Psoas muscle (tissue), 8 donors: Measurements from ENCODE around the gene GAS5. TPM values are rescaled to one million over a fixed set of nuclear protein-coding genes. Genes with fewer than 3 reads are reported as not detected.

Experiments
- ATAC-seq, 4 donors: fragments of 200-7000 bp; cut with Tn5 transposase; one replicate each; pipeline ENCODE4 v1.9.1; 2020; ENCODE audit warnings: moderate library complexity in 3 of 4, mild to moderate bottlenecking in 2 of 4
- DNase-seq, 2 donors: peaks; one replicate each; pipeline ENCODE4 v3.0.0-alpha.2; 2020
- H3K27ac ChIP-seq: fragments of 200-600 bp; one replicate; pipeline ENCODE4 v1.8.0; 2022
- H3K27me3 ChIP-seq, 3 donors: fragments of 200-600 bp in 1 of 3; one replicate each; pipeline versions ENCODE4 v1.6.1 to v1.8.0; 2013 to 2022; ENCODE audit warnings: low read length in 2 of 3, mild to moderate bottlenecking in 2 of 3, moderate library complexity in 1 of 3; ENCODE audit not compliant: insufficient read depth in 3 of 3
- H3K36me3 ChIP-seq, 2 donors: fragments of 200-600 bp in 1 of 2; one replicate each; pipeline versions ENCODE4 v1.6.1 to v1.8.0; 2013 to 2022; ENCODE audit warnings: low read depth in 1 of 2, mild to moderate bottlenecking in 1 of 2, moderate library complexity in 1 of 2; ENCODE audit not compliant: insufficient read depth in 1 of 2
- H3K4me1 ChIP-seq: fragments of 200-600 bp; one replicate; pipeline ENCODE4 v1.8.0; 2022
- H3K4me3 ChIP-seq: fragments of 200-600 bp; one replicate; pipeline ENCODE4 v1.8.0; 2022; ENCODE audit warnings: mild to moderate bottlenecking
- H3K9me3 ChIP-seq: fragments of 200-600 bp; one replicate; pipeline ENCODE4 v1.8.0; 2022
- CTCF ChIP-seq: fragments of 200-600 bp; IDR thresholded peaks from one replicate; pipeline ENCODE4 v1.8.0; 2022; ENCODE audit warnings: antibody characterized with exemption
- WGBS, 3 donors: extraction: QIAGEN DNeasy Blood & Tissue Kit; methylation state at CpG; one replicate each; pipeline versions ENCODE4 v1.1.6 to v1.1.7; 2013; 5-methylcytosine and 5-hydroxymethylcytosine counted together
- intact Hi-C, 2 donors: fragments of 100-400 bp; cut with DNase I; formaldehyde crosslinking; loops; one replicate each; pipeline versions ENCODE4 v1.11.0 to v1.14.2; 2022
- polyA plus RNA-seq, 3 donors: library from polyadenylated mRNA; stranded (reverse); fragments of 200-250 nt; gene quantifications; one replicate each; pipeline ENCODE4 v1.2.3, GENCODE V29; 2013
- total RNA-seq, 4 donors: library from RNA; stranded (reverse); fragmentation: NEBNext Ultra II Directional in 2 of 4; extraction: Animal tissue kit (Norgen Biotek cat#: 25700) in 2 of 4; gene quantifications; one replicate each; pipeline versions ENCODE4 v1.2.1 to v1.2.4, GENCODE V29; 2021 to 2023
- donor health status: healthy with polysubstance abuse.
- donor health status: DM: no; HTN: no; CAD: no; lungs with moderate emphysema.
- donor health status: Bipolar disorder and iron deficiency.
- donor health status: healthy.
- donor health status: DM: yes; HTN: yes; CAD: no.
- donor health status: DM: no; HTN: no; CAD: no.
- donor health status: DM: no; HTN: no; CAD: no.
- donor health status: DM: yes; HTN: yes; CAD: no.

Gene GAS5
- total and polyA plus RNA-seq, 7 donors, result 70.0 to 222 (median 118) TPM

GRCh38 chr1:173869021-173869359 lies 1.2 kb upstream of the GAS5 start:
- 6 to 11% (median 7%) methylated on average over 5 of the region's 5 CpGs for WGBS, 3 donors
- Histone ChIP-seq H3K27me3 (no peaks in the 10 kb centered on the region), H3K9me3 (no peaks in the 10 kb centered on the region), H3K27ac (peak overlapping the region; percentile 96), H3K4me1 (peaks cover 30% of the 10 kb centered on the region), H3K36me3 (peaks cover 3 to 66% of the 10 kb centered on the region in 2 donors), H3K4me3 (peak overlapping the region; percentile 87)
- TF ChIP-seq CTCF, result no peak
- no peak for DNase-seq
- no peak for ATAC-seq
- intact Hi-C loops, result loop anchor here in 1 of 2 donors (5.0 kb wide), 1 partner anchor 47 kb away; the partner anchor contains the start of genes CENPL and DARS2

GRCh38 chr1:173868266-173869020 lies 654 bp upstream of the GAS5 start, which contains the start of gene ZBTB37:
Gene ZBTB37, plus strand, starts transcription at chr1:173868380. Its CDS starts 1,846 bp downstream, at chr1:173870226.
- no peak for TF ChIP-seq CTCF
- Histone ChIP-seq H3K4me1 (peaks cover 30% of the 10 kb centered on the region), H3K9me3 (no peaks in the 10 kb centered on the region), H3K27ac (peak within 1 kb of the TSS; percentile 96), H3K4me3 (peak within 1 kb of the TSS; percentile 87), H3K36me3 (peaks cover 3 to 66% of the 10 kb centered on the region in 2 donors), H3K27me3 (no peaks in the 10 kb centered on the region)
- DNase-seq (peak; percentile 86 to 91), ATAC-seq (peak; percentile 74 to 76 (median 75))
- intact Hi-C loops, result loop anchor here in 1 of 2 donors (5.0 kb wide), 1 partner anchor 46 kb away; the partner anchor contains the start of genes CENPL and DARS2
- 0 to 1% (median 0%) methylated on average over 43 to 53 of the region's 53 CpGs for WGBS, 3 donors

- Histone ChIP-seq H3K27ac (peak overlapping the region; percentile 96), H3K9me3 (no peaks in the 10 kb centered on the region), H3K27me3 (no peaks in the 10 kb centered on the region), H3K36me3 (peaks cover 6 to 71% of the 10 kb centered on the region in 2 donors), H3K4me1 (peaks cover 30% of the 10 kb centered on the region), H3K4me3 (peak overlapping the region; percentile 87)
- 6 to 7% (median 7%) methylated on average over 32 of the region's 32 CpGs for WGBS, 3 donors
- intact Hi-C loops, result loop anchor here in 1 of 2 donors (5.0 kb wide), 1 partner anchor 45 kb away; the partner anchor contains the start of genes CENPL and DARS2
- TF ChIP-seq CTCF, result no peak
- DNase-seq (no peak), ATAC-seq (peak in 3 of 4 donors; percentile 6 to 31 (median 15))
Observed at GRCh38 chr1:173867141-173867752, 542 bp downstream of the GAS5 start.

GRCh38 chr1:173866413-173867115 lies 1.2 kb downstream of the GAS5 start:
- DNase-seq, result no peak
- H3K4me1 ChIP-seq, result peaks cover 30% of the 10 kb centered on the region
- no peaks in the 10 kb centered on the region for H3K9me3 ChIP-seq
- H3K36me3 ChIP-seq, result peaks cover 6 to 71% of the 10 kb centered on the region in 2 donors
- H3K4me3 ChIP-seq, result peak overlapping the region; percentile 87
- WGBS, 3 donors, result 26 to 32% (median 32%) methylated on average over 2 of the region's 2 CpGs
- intact Hi-C loops, result loop anchor here in 1 of 2 donors (5.0 kb wide), 1 partner anchor 44 kb away; the partner anchor contains the start of genes CENPL and DARS2
- no peaks in the 10 kb centered on the region for H3K27me3 ChIP-seq
- ATAC-seq, result no peak
- H3K27ac ChIP-seq, result peak overlapping the region; percentile 96
- TF ChIP-seq CTCF, result no peak
